Progenitor cell of endocrine pancreas (in vitro differentiated cells): Measurements from ENCODE around the gene HMX1. TPM values are rescaled to one million over a fixed set of nuclear protein-coding genes. Genes with fewer than 3 reads are reported as not detected.

Experiments used
- DNase-seq: peaks from one replicate; pipeline ENCODE4 v3.0.0; 2021; ENCODE audit warnings: low spot score; ENCODE audit not compliant: unreplicated experiment
- H3K27ac Mint-ChIP-seq: 2 replicates; pipeline ENCODE4 v1.8.0; 2021; ENCODE audit warnings: mild to moderate bottlenecking, moderate library complexity, mixed read lengths
- H3K27me3 Mint-ChIP-seq: 2 replicates; pipeline ENCODE4 v1.8.0; 2021; ENCODE audit warnings: mixed read lengths
- H3K36me3 Mint-ChIP-seq: 2 replicates; pipeline ENCODE4 v1.8.0; 2022; ENCODE audit warnings: mixed read lengths; ENCODE audit not compliant: insufficient read depth
- H3K4me1 Mint-ChIP-seq: 2 replicates; pipeline ENCODE4 v1.8.0; 2021; ENCODE audit warnings: low read depth, mixed read lengths
- H3K4me3 Mint-ChIP-seq: 2 replicates; pipeline ENCODE4 v1.8.0; 2021; ENCODE audit warnings: low read depth, mild to moderate bottlenecking, moderate library complexity, mixed read lengths
- H3K9me3 Mint-ChIP-seq: 2 replicates; pipeline ENCODE4 v1.8.0; 2021; ENCODE audit warnings: low read depth, mixed read lengths
- CTCF ChIP-seq: fragments of 200-600 bp; sonication (generic); IDR thresholded peaks from one replicate; pipeline ENCODE4 v1.5.0; 2021; ENCODE audit warnings: antibody characterized with exemption, mild to moderate bottlenecking; ENCODE audit not compliant: unreplicated experiment
- total RNA-seq: library from RNA; stranded (reverse); gene quantifications from 2 replicates; pipeline ENCODE4 v1.2.1, GENCODE V29; 2021

The HMX1 gene
- total RNA-seq, 1 donor from 2014 or later: 0.65 TPM

DNA sequence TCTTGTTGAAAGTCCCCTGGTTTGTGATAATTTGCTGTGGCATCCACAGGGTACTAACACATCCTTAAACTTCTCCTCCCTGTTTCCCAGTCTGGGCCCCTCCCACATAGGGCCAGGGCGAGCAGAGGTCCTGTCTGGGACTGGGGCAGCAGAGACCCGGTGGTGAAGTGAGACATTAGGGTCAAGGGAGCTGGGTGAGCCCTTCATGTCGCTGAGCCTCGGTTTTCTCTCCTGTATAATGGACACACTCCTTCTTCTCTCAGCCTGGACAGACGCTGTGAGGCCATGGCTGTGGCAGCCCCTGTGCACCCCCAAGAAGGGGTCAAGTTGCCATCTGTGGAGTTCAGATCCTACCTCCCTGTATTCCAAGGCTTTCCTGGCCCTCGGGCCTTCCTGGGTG, 33.0 kb upstream of the HMX1 start:
- H3K27ac Mint-ChIP-seq: no peak overlapping the region
- no peak for DNase-seq
- no peaks in the 10 kb centered on the region for H3K4me1 Mint-ChIP-seq
- H3K4me3 Mint-ChIP-seq: no peak overlapping the region
- peaks cover 8% of the 10 kb centered on the region for H3K9me3 Mint-ChIP-seq
- peaks cover 38% of the 10 kb centered on the region for H3K27me3 Mint-ChIP-seq
- no peak for TF ChIP-seq CTCF
- peaks cover 1% of the 10 kb centered on the region for H3K36me3 Mint-ChIP-seq

GRCh38 chr4:8904041-8904501, 32.4 kb upstream of the HMX1 start:
- peaks cover 8% of the 10 kb centered on the region for H3K9me3 Mint-ChIP-seq
- no peak for TF ChIP-seq CTCF
- H3K36me3 Mint-ChIP-seq: peaks cover 1% of the 10 kb centered on the region
- no peak for DNase-seq
- H3K4me3 Mint-ChIP-seq: no peak overlapping the region
- H3K27ac Mint-ChIP-seq: no peak overlapping the region
- peaks cover 35% of the 10 kb centered on the region for H3K27me3 Mint-ChIP-seq
- no peaks in the 10 kb centered on the region for H3K4me1 Mint-ChIP-seq

GRCh38 chr4:8901335-8901734, 29.7 kb upstream of the HMX1 start:
- Mint-ChIP-seq H3K27me3 (peaks cover 42% of the 10 kb centered on the region), H3K4me3 (no peak overlapping the region), H3K9me3 (peaks cover 8% of the 10 kb centered on the region), H3K36me3 (peaks cover 1% of the 10 kb centered on the region), H3K4me1 (no peaks in the 10 kb centered on the region), H3K27ac (no peak overlapping the region)
- no peak for TF ChIP-seq CTCF
- DNase-seq: no peak

DNA sequence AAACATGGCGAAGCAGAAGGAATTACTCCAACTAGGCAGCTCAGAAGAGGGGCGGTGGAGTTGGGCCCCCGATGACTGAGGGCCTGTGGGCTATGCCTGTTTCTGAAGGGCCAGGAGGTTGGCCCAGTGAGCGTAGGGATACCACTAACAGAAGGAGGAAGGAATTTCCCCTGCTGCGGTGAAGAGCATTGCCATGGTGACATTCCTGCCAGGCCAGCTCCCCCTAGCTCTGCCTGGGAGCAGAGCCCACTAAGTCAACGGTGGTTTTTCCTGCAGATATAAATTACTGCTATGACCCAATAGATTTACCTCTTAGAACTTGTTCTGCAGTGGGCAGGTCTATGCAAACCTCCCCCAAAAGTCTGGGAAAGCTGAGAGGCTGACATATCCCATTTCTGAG, 28.9 kb upstream of the HMX1 start:
- H3K27ac Mint-ChIP-seq: no peak overlapping the region
- no peak for DNase-seq
- H3K9me3 Mint-ChIP-seq: peaks cover 8% of the 10 kb centered on the region
- H3K4me1 Mint-ChIP-seq: no peaks in the 10 kb centered on the region
- no peak for TF ChIP-seq CTCF
- peaks cover 40% of the 10 kb centered on the region for H3K27me3 Mint-ChIP-seq
- H3K4me3 Mint-ChIP-seq: no peak overlapping the region
- peaks cover 1% of the 10 kb centered on the region for H3K36me3 Mint-ChIP-seq

DNA sequence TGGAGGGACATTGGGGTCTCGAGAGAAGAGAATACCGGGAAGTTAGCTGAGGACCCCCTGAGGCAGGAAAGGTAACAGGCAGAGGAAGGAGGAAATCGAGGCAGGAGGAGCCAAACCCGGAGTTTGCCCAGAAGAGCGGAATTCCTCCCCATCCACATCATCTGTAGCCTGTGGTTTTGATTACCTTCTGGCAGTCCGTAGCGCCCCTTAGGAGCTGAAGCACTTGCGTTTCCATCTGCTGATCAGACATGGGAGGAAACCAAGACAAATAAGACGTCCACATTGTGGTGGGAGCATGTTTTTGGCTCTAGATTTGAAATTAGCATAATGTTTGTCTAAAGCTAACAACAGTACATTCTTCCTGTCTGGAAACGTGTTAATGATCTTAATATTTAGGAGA, 26.8 kb upstream of the HMX1 start:
- DNase-seq: no peak
- H3K4me1 Mint-ChIP-seq: peaks cover 2% of the 10 kb centered on the region
- no peak for TF ChIP-seq CTCF
- H3K9me3 Mint-ChIP-seq: peaks cover 8% of the 10 kb centered on the region
- H3K4me3 Mint-ChIP-seq: no peak overlapping the region
- peaks cover 1% of the 10 kb centered on the region for H3K36me3 Mint-ChIP-seq
- H3K27ac Mint-ChIP-seq: no peak overlapping the region
- H3K27me3 Mint-ChIP-seq: peaks cover 35% of the 10 kb centered on the region
